ENCODE results near the gene PTPRN2.

DNA sequence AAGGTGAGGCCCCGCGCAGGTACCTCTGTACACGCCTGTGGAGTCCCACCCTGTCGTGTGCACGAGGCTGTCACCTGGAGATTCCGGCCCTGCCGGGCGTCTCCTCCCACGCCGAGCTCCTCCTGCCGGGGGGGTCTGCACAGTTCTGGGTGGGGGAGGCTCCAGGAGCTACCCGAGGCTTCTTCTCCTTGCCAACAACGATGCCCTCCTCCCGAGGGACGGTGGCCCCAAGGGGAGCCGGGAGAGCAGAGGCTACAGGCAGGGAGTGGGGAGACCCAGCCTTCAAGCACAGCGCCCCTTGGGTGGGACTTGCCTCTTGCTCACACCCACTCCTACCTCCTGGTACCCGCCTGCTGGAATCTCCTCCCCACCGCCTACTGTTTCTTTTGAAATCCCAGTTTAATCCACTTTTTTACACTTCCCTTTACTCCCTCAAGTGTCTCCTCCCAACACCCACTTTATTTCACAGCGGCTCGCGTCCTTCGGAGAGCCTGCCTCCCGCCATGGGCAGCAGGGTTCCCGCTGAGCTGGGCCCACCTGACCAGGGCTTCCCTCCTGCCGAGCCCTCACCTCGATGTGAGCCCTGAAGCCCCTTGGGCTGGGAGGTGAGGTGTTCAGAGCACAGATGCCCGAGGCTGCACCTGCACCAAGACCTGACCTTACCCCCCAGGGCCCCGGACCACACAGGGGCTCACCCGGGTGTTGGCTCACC lies 912.8 kb downstream of the PTPRN2 start:
- TF ChIP-seq POLR2B (IDR thresholded peaks at IDR 0.05; ENCODE audit: low read depth, partially characterized antibody) (no peak), XRCC4 (IDR thresholded peaks at IDR 0.05; ENCODE audit: extremely low read depth, insufficient read depth, insufficient read length) (no peak), U2AF1 (optimal IDR thresholded peaks at IDR 0.05; ENCODE audit: low read depth, low read length) (no peak), HDAC2 (IDR thresholded peaks at IDR 0.05) (no peak), RAD51 (IDR thresholded peaks at IDR 0.05; ENCODE audit: borderline replicate concordance, low read depth) (no peak), UBTF (IDR thresholded peaks at IDR 0.05; ENCODE audit: borderline replicate concordance in 1 of 2, low read depth in 2 of 2, low read length in 2 of 2) (no peak), FOXK1 (CRISPR knock-in tag; IDR thresholded peaks at IDR 0.05; ENCODE audit: borderline replicate concordance) (no peak), ZNF518B (CRISPR knock-in tag; IDR thresholded peaks at IDR 0.05) (no peak), ADNP (tag; IDR thresholded peaks at IDR 0.05) (no peak), ZNF134 (CRISPR knock-in tag; conservative IDR thresholded peaks at IDR 0.05) (no peak)
- TF ChIP-seq, protein P1, sequence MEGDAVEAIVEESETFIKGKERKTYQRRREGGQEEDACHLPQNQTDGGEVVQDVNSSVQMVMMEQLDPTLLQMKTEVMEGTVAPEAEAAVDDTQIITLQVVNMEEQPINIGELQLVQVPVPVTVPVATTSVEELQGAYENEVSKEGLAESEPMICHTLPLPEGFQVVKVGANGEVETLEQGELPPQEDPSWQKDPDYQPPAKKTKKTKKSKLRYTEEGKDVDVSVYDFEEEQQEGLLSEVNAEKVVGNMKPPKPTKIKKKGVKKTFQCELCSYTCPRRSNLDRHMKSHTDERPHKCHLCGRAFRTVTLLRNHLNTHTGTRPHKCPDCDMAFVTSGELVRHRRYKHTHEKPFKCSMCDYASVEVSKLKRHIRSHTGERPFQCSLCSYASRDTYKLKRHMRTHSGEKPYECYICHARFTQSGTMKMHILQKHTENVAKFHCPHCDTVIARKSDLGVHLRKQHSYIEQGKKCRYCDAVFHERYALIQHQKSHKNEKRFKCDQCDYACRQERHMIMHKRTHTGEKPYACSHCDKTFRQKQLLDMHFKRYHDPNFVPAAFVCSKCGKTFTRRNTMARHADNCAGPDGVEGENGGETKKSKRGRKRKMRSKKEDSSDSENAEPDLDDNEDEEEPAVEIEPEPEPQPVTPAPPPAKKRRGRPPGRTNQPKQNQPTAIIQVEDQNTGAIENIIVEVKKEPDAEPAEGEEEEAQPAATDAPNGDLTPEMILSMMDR (IDR thresholded peaks at IDR 0.05 in 2 of 3, conservative IDR thresholded peaks at IDR 0.05 in 1 of 3; ENCODE audit: insufficient read depth in 2 of 3, low read depth in 1 of 3, low read length in 3 of 3): no peak
